ENCODE measurements around the gene SDSL. TPM values are rescaled to one million over a fixed set of nuclear protein-coding genes. Genes with fewer than 3 reads are reported as not detected.

SDSL gene
- total RNA-seq, 1 experiment from 2014 or later = 3.9 TPM

GRCh38 chr12:113445544-113446171, 23.5 kb downstream of the SDSL start:
- DNase-seq (ENCODE audit: low read depth) = peak; percentile 39

DNA sequence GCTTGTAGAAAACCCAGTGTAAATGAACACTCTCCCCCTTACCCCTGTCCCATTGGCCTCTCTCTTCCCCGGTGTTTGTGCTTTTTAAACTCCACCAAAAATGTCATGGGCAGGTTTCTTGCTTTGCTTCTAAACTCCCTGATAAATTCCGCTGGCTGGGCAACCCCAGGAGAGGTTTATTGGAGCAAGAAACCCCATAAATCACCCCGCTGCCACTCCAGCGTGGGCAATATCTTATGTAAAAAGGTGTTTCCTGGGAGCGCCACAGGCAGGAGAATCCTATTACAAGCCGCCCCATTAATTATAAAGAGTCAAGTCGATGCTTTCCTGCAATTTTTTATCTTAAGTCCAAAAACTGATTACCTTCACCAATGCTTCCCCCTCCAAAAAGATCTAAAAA, 26.7 kb downstream of the SDSL start:
- DNase-seq (ENCODE audit: low read depth) = no peak

DNA sequence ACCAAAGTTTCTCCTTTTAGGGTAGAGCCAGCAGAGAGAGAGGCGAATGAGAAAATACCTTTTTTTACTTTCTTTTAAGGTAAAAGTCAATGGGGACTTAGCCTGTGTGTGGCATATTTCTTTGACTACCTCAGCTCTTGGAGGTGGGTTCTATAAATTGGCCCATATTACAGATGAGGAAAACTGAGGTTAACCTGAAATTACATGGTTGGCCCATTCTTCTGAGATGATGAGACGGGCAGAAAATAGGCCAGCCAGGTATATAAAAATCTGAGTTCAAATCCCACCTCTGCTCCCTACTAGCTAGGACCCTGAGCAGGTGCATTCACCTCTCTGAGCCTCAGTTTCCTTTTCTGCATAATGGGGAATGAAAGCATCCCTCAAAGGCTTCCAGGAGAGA, 27.1 kb downstream of the SDSL start:
- DNase-seq (ENCODE audit: low read depth) = no peak

DNA sequence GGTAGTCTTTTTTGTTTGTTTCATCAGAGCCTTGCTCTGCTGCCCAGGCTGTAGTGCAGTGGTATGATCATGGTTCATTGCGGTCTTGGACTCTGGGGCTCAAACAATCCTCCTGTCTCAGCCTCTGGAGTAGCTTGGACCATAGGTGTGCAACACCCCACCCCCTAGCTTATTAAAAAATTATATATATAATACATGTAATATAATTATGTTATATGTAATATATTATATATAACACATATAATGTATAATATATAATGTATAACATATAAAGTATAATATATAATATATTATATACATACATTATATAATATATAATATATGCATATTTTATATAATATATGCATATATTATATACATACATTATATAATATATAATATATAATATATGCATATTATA, 27.7 kb downstream of the SDSL start:
- no peak for DNase-seq (ENCODE audit: low read depth)

DNA sequence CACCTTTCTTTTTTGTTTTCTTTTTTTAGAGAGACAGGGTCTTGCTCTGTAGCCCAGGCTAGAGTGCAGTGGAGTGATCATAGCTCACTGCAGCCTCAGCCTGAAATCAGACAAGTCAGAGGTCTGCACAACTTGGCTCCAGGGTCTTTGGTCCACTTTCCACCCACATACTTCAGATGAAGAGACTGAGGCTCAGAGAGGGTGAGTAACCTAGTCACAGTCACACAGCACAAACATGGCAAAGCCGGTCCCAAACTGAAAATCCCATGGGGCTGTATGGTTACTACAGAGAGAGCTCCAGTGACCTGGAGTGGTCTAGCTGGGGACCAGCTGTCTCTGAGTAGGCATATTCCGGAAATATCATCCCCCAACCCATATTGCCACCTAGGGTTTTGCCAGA, 30.3 kb downstream of the SDSL start:
- no peak for DNase-seq (ENCODE audit: low read depth)

DNA sequence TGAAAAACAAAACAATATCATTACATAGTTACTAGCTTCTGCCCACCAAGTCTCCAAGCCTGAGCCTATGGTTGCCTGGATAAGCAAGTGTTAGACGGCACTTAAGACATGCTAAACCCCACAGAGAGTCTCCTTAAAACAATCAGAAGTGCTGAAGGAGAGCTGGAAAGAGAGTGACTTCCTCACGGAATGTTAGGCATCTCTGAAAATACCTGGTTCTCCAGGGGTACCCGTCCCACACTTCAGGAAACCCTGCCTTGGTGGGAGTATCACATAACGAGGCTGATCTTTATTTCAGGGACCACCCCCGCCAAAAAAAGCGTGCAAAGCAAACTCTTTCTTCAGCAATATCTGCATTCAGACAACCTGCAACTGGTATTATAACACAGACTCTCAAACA, 31.1 kb downstream of the SDSL start:
- DNase-seq (ENCODE audit: low read depth) = no peak

DNA sequence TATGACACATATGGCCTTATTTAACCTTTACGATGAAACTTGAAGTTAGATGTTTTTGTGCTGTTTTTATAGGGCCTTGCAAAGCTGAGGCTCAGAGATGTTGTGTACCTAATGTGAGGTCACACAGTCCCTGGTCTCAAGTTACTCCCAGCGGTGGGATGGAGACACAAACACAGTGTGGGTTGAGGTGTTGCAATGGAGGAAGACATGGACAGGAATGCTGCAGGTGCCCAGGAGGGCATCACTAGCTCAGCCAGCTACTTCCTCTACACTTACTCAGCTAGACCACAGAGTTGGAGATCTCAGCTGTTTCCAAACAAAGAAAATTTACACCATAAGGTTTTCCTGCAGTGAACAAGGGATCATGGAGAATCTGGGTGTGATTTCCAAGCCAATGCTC, 34.0 kb downstream of the SDSL start:
- DNase-seq (ENCODE audit: low read depth) = no peak

DNA sequence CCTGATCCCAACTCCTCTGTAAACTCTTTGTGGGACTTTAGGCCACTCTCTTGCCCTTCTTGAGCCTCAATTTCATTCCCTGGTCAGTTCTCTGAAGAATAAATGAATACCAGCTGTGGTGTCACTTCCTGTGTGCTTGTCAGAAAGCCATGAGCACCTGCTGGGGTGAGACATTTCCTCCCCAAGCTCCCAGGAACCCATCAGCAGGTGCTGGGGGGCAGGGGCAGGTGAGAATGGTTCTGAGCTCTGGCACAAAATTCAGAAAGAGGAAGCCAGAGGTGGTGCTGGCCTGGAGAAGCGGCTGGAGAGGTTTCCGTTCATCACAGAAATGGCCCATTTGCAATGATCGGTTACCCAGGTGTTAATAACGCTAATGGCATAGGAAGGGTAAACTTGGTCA, 34.6 kb downstream of the SDSL start:
- no peak for DNase-seq (ENCODE audit: low read depth)

GRCh38 chr12:113457185-113457584, 35.0 kb downstream of the SDSL start:
- no peak for DNase-seq (ENCODE audit: low read depth)

DNA sequence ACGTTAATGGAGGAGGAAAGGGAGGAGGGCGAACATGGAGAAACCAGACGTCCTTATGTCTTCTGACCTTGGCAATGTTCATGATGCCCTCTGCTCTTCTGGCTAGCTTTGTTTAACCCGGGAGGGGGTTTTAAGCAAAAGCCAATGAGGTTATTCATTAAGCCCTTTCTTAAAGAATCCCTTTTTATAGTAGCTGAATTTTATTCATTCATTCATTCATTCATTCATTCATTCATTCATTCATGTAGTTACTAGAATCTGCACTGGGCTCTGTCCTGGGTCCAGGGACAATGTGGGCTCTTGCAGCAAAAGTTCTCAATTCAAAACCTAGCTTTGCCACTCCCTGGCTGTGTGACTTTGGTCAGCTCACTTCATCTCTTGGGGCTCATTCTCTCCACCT, 35.5 kb downstream of the SDSL start:
- no peak for DNase-seq (ENCODE audit: low read depth)

DNA sequence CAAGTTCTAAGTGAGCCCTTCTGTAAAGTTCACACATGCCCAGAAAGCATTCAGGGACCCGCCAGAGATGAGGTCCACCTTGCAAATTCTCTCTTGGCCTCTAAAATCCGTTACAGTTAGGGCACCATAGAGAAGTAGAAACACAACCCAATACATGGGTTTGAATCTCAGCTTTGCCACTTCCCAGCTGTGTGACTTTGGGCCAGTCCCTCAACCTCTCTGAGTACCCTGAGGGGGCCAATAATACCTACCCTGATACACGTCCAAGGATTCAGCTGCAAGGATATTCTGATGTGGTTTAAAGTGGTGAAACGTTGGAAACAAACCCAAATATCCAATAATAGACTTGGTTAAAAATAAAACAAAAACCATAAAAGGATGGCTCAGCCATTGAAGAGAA, 37.8 kb downstream of the SDSL start:
- no peak for DNase-seq (ENCODE audit: low read depth)

GRCh38 chr12:113461666-113462065, 39.5 kb downstream of the SDSL start:
- DNase-seq (ENCODE audit: low read depth) = no peak

DNA sequence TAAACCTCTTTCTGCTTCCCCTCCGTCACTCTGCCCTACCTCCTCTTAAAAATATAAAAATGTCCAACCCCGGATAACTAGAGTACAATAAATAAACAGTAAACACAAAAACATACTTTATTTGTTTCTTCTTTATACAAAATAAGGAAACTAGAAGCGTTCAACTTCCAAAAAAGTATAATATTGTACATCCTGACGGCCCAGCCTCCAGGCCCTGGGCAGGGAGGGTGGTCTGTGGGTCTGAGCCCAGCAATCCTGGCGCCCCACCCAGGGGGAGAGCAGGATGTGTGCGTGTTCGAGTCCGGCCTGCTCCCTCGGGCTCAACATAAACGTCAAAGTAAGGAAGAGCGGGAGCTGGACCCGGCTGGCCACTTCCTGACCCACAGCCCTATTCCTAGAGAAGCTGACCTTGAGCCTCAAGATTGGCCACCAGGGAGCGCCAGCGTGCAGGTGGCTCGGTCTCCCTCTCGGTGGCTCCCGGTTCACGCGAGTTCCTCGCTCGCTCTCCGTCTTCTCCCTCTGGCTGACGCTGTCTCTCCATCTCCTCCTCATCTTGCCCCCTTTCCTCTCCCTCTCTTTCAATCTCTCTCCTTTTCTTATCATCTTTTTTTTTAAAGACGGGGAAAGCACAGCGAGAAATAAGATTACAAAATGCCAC, 40.1 kb downstream of the SDSL start:
- DNase-seq (ENCODE audit: low read depth) = peak; percentile 68

GRCh38 chr12:113462998-113463745, 41.0 kb downstream of the SDSL start:
- DNase-seq (ENCODE audit: low read depth) = no peak

GRCh38 chr12:113463746-113464451, 41.7 kb downstream of the SDSL start:
- DNase-seq (ENCODE audit: low read depth) = no peak

GRCh38 chr12:113464452-113464775, 42.2 kb downstream of the SDSL start:
- no peak for DNase-seq (ENCODE audit: low read depth)

GRCh38 chr12:113464852-113465719, 42.9 kb downstream of the SDSL start:
- DNase-seq (ENCODE audit: low read depth) = no peak

DNA sequence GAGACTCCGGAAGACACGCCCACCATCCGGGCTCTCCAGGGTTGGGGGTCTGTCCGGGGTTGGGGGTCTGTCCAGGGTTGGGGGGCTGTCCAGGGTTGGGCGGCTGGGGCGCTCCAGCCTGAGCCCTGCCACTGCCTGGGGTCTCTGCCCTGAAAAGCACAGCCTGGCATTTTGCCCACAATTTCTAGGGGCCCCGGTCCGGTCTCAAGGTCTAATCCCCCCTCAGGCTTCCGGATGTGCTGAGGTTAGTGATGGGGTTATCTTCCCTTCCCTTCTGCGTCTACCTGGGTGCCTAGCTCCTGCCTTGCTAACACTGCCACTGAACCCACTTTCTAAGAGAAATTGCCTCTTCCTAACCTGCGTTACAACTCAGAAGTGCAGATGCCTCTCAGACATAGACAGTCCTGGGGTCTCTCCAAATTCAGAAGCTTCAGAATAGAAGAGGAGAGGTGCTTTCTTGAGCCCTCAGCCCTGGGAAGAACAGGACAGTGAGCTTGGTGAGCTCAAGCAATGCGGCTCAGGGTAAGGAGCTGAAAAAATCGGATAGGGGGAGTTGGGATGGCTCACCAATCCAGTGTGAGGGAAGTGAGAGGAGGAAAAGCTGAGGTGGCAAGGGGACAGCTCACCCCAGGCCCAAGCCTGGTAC, 43.8 kb downstream of the SDSL start:
- DNase-seq (ENCODE audit: low read depth) = no peak

DNA sequence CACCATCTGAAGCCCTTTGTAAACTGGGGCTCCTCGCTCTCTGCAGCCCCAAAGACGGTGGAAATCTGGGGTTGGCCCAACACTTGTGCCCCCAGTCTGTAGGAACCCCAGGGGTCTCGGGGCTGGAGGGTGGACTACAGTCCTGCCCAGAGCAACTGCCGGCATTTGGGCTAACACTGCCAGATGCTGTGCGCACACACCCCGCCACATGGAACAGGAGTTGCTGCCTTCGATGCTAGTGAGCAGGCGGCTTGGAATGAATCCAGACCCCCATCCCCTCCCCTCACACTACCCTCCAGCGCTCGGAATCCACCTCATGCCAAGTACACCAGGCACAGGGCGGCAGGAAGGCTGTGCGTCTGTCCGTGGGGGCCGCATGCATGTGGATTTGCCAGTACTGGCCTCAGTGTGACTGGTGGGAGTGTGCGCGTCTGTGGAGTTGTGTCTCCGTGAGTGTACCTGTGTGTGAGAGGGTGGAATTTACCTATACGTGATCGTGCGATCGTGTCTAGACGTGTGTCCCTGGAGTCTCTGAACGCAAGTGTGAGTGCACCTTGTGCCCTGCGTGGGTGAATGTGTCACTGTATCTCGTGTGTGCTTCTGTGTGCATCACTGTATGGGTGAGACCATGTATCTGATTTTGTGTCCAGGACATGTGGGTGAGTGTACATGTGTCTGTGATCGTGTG, 44.4 kb downstream of the SDSL start:
- DNase-seq (ENCODE audit: low read depth) = no peak

- DNase-seq (ENCODE audit: low read depth) = no peak
Measured at GRCh38 chr12:113467142-113467501, 44.9 kb downstream of the SDSL start.
